ENCODE measurements around the gene BOD1L1.
A peak's percentile ranks its signal among the peaks of the same experiment; 100 is the strongest.

The BOD1L1 gene

DNA sequence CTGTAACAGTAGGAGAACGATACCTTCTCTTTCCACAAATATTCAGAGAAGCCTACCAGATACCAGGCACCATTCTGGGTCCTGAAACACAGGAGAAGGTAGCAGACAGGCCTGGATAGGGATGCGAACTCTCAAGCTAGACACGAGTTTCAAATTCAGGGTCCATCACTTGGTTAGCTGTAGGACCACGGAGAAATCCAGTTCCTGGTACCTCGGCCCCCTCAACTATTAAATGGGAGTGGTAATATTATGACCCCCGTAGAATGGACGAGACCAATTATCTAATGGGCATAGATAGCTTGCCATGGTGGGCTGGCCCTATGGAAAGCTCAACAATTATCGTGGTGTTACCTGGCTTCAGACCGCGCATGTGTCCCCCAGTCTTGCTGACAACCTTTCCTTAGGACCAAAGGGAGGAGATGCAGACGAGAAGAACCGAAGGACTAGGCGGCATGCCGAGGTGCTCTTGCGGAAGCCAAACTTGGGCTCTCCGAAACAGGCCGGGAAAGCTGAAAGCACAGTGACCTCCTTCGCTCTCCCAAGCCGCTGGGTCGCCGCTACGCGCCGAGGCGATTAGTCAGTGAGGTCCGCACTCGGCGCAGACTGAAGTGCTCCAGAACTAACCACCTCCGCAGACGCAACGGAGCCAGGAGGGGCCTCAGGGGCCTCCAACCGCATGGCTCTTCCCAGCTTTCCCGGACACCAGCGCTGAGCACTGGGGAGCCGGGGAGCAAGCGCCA, 102.9 kb downstream of the BOD1L1 start:
- peak; percentile 54 for DNase-seq (ENCODE audit: low read depth)

DNA sequence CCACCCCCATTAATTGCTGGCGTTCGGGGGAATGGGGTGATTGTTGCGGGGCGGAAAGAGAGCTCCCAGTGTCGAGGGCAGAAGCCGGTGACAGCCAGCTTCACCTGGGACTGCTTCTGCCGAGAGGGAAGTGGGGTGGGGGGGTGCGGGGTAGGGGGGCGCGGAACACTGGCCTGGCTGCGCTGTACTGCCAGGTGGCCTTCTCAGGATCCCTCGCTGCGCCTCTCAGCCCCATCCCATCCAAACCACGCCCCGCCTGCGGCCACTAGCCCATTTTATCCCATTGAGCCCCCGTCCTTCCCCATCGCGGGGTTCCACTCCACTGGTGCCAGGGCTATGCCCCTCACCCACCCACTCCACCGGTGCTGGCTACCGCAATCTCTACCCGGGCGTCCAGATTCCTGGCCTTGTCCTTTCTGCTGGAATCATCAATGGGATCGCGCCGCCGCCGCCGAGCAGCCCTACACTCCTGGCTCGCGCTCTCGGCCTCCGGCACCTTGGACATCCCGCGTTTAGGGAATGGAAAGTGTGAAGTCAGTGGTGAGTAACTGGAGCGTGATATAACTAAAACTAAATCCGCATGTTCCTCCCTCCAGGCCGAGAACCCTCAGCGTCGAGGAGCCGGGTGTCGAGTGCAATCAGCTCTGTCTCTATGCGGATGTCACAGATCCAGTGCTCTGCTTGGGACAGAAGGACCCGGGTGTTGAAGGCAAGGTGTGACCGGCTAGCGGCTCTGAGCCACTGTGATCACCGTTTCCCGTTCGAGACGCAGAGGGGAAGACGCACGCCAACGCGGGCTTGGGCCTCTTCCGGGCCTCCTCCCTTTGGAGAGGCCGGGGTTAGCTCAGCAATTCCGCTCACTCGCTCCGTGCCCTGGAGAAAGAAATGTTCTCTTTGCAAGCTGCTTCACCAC, 103.7 kb downstream of the BOD1L1 start:
- no peak for DNase-seq (ENCODE audit: low read depth)

DNA sequence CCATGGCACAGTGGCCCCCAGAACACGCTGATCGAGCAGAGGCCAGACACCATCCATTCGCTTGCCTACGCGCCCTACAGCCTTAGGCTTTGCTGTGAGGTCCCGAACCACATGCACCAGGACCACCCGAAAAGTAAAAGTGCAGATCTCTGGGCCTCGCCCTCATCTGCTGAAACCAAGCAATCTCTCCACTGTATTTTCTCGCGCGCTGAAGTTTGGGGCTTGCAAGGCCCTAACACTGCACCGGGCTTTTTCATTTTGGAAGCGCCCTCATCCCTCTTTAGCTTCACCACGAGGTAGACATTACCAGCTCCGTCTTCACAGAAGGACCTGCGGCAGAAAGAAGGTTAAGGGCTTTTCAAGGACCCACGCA, 104.4 kb downstream of the BOD1L1 start:
- DNase-seq (ENCODE audit: low read depth), result no peak

DNA sequence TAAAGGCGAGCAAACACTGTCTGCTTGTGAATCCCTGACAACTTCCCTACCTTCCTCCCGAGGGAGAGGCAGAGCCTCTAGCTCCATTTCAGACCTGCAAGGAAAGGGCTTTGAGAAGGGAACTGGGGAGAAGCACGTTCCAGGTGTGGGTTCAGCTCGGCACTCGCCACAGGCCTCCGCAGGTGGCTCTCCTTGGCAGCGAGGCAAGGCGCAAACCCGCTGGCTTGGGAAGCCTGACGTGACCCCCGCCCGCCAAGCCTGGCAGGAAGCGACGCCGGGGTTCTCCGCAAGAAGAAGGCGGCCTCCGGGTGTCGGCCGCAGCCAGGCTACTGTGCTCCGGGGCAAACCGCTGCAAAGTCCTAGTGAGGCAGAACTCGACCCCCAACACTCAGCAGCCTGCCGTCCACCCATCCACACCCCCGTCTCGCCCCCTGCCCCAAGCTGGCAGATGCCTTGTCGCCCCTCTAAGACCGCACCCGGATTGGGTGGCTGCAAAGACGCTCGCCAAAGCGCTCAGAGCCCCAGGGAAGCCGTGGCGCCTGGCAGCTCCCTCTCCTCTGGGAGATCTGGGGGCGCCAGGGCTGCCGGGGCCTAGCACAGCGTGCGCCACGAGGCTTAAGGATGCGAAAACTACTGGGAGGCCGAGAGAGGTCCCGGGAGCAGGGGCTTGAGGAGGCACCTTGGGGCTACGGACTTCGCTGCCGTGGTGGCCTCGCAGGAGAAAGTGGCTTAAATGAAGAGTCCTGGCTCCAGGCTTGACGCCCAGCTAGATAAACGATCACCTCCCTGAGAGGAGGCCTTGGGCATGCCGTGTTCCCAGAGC, 105.0 kb downstream of the BOD1L1 start:
- no peak for DNase-seq (ENCODE audit: low read depth)

DNA sequence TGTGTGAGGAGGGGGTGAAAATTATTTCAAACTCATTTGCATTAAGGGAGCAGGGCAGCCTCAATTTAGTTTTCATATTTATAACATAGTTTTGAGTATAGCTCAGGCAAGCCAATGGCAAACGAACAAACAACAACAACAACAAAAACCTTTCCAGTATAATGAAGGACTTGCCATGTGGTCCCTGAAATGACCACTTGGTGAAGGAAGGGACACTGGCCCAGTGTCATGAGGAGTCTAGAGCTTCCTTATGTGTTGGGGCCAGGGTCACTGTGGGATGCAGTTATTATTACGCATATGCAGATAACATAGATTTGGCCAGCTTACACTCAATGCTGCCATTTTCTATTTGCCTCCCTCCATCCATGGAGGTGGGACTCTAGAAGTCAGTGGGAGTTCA, 106.5 kb downstream of the BOD1L1 start:
- DNase-seq (ENCODE audit: low read depth), result no peak
